Measurements from ENCODE around the gene TMEM244. TPM values are rescaled to one million over a fixed set of nuclear protein-coding genes. Genes with fewer than 3 reads are reported as not detected.

Gene TMEM244
- total and polyA plus RNA-seq, 4 donors = not detected

DNA sequence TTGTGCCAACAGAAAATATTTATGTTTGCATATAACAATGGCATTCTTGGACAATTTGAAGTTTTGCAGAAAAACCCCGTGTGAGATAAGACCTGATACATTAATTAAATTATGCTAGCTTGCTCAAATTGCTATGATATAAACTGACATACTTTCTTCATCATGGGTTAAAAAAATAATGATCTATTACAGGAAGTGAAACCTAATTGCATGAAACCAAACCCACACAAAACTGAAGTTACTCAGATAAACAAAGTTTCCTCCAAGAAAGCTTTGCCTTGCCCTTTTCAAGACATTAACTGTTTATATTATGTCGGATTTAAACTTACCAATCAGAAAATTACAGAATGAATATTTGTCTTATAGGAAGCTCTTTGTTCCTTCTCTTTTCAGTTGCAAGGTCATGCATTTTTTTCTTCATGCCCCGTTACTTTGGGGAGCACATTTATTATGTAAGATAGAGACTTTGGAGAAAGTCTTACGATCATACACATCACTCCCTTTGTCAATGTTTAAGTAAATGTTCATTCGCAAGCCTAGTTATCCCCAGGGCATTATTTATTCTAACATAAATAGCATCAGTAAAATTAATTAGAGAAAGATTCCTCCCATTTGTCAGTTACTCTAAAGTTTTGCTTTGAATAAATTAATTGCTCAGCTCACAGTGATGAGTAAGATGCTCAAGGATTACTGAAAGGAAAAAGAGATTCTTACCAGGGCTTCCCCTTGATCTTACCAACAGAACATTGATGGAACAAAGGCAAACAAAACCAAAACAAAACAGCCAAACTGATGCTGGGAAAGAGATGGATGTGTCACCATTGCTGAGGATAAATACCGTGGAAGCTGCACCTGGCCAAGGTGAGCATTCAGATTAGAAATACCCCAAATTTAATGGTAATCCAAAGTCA, 14.8 kb upstream of the TMEM244 start:
- ATAC-seq (ENCODE audit: low FRiP score) = no peak
- WGBS, 2 donors = 54 to 58% methylated on average over 6 of the region's 6 CpGs
- no peak for DNase-seq
- Histone ChIP-seq H3K27me3 (ENCODE audit: control insufficient read depth in 1 of 2, insufficient read depth in 2 of 2, low read length in 1 of 2) (no peaks in the 10 kb centered on the region), H3K4me1 (ENCODE audit: control insufficient read depth in 1 of 2, insufficient read depth in 2 of 2, low read length in 2 of 2) (no peaks in the 10 kb centered on the region), H3K9me3 (ENCODE audit: control insufficient read depth, low read length) (no peaks in the 10 kb centered on the region), H3K4me3 (ENCODE audit: low read length in 2 of 2) (no peak overlapping the region), H3K27ac (ENCODE audit: low read depth in 1 of 2, low read length in 2 of 2) (no peak overlapping the region), H3K36me3 (ENCODE audit: control insufficient read depth in 1 of 2, insufficient read depth in 2 of 2, low read length in 1 of 2) (no peaks in the 10 kb centered on the region)
- intact Hi-C loops (cut with DNase I) = no loop called here

DNA sequence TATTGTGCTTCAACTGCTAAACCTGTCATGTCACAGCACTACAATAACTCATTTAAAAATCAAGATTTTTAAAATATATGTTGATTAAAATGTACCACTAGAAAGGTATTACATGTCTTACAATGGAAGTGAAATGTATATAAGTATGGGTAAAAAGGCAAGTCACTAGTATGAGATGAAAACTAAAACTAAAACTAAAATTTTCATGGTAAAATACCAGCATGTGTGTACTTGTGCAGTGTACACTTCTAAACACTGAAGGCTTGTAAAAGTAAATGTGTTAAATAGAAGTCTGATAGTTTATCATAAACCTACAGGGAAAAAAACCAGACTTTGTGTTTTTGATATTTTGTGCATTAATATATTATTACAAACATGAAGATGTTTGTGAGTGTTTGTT, 13.7 kb upstream of the TMEM244 start:
- no peak overlapping the region for H3K27ac ChIP-seq (ENCODE audit: low read depth in 1 of 2, low read length in 2 of 2)
- ATAC-seq (ENCODE audit: low FRiP score) (no peak), DNase-seq (no peak)
- no peaks in the 10 kb centered on the region for H3K27me3 ChIP-seq (ENCODE audit: control insufficient read depth in 1 of 2, insufficient read depth in 2 of 2, low read length in 1 of 2)
- H3K4me3 ChIP-seq (ENCODE audit: low read length in 2 of 2) = no peak overlapping the region
- no peaks in the 10 kb centered on the region for H3K4me1 ChIP-seq (ENCODE audit: control insufficient read depth in 1 of 2, insufficient read depth in 2 of 2, low read length in 2 of 2)
- intact Hi-C loops (cut with DNase I) = no loop called here
- H3K9me3 ChIP-seq (ENCODE audit: control insufficient read depth, low read length) = no peaks in the 10 kb centered on the region
- H3K36me3 ChIP-seq (ENCODE audit: control insufficient read depth in 1 of 2, insufficient read depth in 2 of 2, low read length in 1 of 2) = no peaks in the 10 kb centered on the region

- WGBS, 2 donors = 41 to 60% methylated on average over 2 of the region's 2 CpGs
- ATAC-seq (ENCODE audit: low FRiP score) (no peak), DNase-seq (no peak)
- Histone ChIP-seq H3K9me3 (ENCODE audit: control insufficient read depth, low read length) (no peaks in the 10 kb centered on the region), H3K4me3 (ENCODE audit: low read length in 2 of 2) (no peak overlapping the region), H3K27me3 (ENCODE audit: control insufficient read depth in 1 of 2, insufficient read depth in 2 of 2, low read length in 1 of 2) (no peaks in the 10 kb centered on the region), H3K36me3 (ENCODE audit: control insufficient read depth in 1 of 2, insufficient read depth in 2 of 2, low read length in 1 of 2) (no peaks in the 10 kb centered on the region), H3K27ac (ENCODE audit: low read depth in 1 of 2, low read length in 2 of 2) (no peak overlapping the region), H3K4me1 (ENCODE audit: control insufficient read depth in 1 of 2, insufficient read depth in 2 of 2, low read length in 2 of 2) (no peaks in the 10 kb centered on the region)
- intact Hi-C loops (cut with DNase I) = no loop called here
Measured at GRCh38 chr6:129872586-129872985, 11.5 kb upstream of the TMEM244 start.

DNA sequence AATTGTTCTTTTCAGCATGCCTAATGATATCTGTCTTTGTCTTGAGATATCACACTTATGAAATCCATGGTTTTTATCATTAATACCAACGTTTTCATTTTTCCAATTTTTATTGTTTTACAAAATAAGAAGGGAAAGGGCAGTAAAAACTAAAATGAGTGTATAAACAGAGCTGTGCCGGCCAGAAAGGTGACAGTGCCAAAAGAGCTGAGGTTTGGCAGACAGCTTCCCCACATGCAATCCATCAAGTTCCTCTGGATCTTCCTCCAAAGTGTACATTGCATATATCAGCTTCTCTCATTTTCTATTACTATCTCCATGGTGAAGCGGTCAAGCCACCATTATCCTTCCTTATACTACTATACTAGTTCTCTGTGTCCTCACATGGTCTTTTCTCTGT, 10.1 kb upstream of the TMEM244 start:
- 33 to 40% methylated on average over 3 of the region's 3 CpGs for WGBS, 2 donors
- Histone ChIP-seq H3K27ac (ENCODE audit: low read depth in 1 of 2, low read length in 2 of 2) (no peak overlapping the region), H3K36me3 (ENCODE audit: control insufficient read depth in 1 of 2, insufficient read depth in 2 of 2, low read length in 1 of 2) (no peaks in the 10 kb centered on the region), H3K9me3 (ENCODE audit: control insufficient read depth, low read length) (no peaks in the 10 kb centered on the region), H3K4me3 (ENCODE audit: low read length in 2 of 2) (no peak overlapping the region), H3K27me3 (ENCODE audit: control insufficient read depth in 1 of 2, insufficient read depth in 2 of 2, low read length in 1 of 2) (no peaks in the 10 kb centered on the region), H3K4me1 (ENCODE audit: control insufficient read depth in 1 of 2, insufficient read depth in 2 of 2, low read length in 2 of 2) (no peaks in the 10 kb centered on the region)
- no peak for DNase-seq
- intact Hi-C loops (cut with DNase I) = no loop called here
- ATAC-seq (ENCODE audit: low FRiP score) = no peak

DNA sequence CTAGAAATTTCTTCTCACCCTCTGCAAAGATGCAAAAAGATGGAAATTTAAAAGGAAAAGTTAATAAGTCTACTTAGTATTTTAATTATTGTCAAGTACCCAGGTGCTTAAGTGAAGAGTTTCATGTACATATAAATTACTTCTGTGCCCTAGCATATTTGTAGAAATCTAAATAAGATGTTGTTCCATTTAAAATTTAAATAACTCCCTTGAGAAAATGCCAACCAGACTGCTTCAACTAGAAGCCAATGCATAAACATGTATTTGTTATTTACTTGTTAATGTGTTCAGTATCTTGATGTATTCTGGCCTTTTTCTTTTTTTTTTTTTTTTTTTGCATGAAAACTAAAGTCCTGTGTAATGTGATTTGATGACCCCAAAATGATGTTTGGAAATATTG, 6.3 kb upstream of the TMEM244 start:
- intact Hi-C loops (cut with DNase I) = no loop called here
- Histone ChIP-seq H3K9me3 (ENCODE audit: control insufficient read depth, low read length) (peaks cover 2% of the 10 kb centered on the region), H3K27me3 (ENCODE audit: control insufficient read depth in 1 of 2, insufficient read depth in 2 of 2, low read length in 1 of 2) (no peaks in the 10 kb centered on the region), H3K36me3 (ENCODE audit: control insufficient read depth in 1 of 2, insufficient read depth in 2 of 2, low read length in 1 of 2) (no peaks in the 10 kb centered on the region), H3K4me3 (ENCODE audit: low read length in 2 of 2) (no peak overlapping the region), H3K27ac (ENCODE audit: low read depth in 1 of 2, low read length in 2 of 2) (no peak overlapping the region), H3K4me1 (ENCODE audit: control insufficient read depth in 1 of 2, insufficient read depth in 2 of 2, low read length in 2 of 2) (no peaks in the 10 kb centered on the region)
- ATAC-seq (ENCODE audit: low FRiP score) = no peak
- DNase-seq = no peak

DNA sequence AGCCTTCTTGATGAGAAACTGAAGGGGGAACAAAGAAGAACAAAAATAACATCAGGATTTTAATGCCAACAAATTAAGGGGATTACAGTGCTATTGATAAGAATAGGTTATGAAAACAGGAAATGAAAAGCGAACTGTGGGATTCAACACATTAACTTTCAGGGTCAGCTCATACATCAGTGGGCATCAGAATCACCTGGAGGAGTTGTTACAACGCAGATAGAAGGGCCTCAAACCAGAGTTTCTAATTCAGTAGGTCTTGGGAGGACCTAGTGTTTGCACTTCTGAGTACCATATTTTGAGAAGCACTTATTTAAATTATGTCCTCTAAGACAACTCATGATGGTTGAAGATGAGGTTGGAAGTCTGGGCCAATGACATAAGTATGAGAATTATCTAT, 5.6 kb upstream of the TMEM244 start:
- 82 to 83% methylated on average over 2 of the region's 2 CpGs for WGBS, 2 donors
- DNase-seq (no peak), ATAC-seq (ENCODE audit: low FRiP score) (no peak)
- no peak overlapping the region for H3K4me3 ChIP-seq (ENCODE audit: low read length in 2 of 2)
- peaks cover 2% of the 10 kb centered on the region for H3K9me3 ChIP-seq (ENCODE audit: control insufficient read depth, low read length)
- H3K4me1 ChIP-seq (ENCODE audit: control insufficient read depth in 1 of 2, insufficient read depth in 2 of 2, low read length in 2 of 2) = no peaks in the 10 kb centered on the region
- no peaks in the 10 kb centered on the region for H3K36me3 ChIP-seq (ENCODE audit: control insufficient read depth in 1 of 2, insufficient read depth in 2 of 2, low read length in 1 of 2)
- intact Hi-C loops (cut with DNase I) = no loop called here
- H3K27ac ChIP-seq (ENCODE audit: low read depth in 1 of 2, low read length in 2 of 2) = no peak overlapping the region
- H3K27me3 ChIP-seq (ENCODE audit: control insufficient read depth in 1 of 2, insufficient read depth in 2 of 2, low read length in 1 of 2) = no peaks in the 10 kb centered on the region

GRCh38 chr6:129866256-129866655, 5.1 kb upstream of the TMEM244 start:
- 78 to 85% methylated on average over 1 of the region's 1 CpG for WGBS, 2 donors
- no peaks in the 10 kb centered on the region for H3K36me3 ChIP-seq (ENCODE audit: control insufficient read depth in 1 of 2, insufficient read depth in 2 of 2, low read length in 1 of 2)
- intact Hi-C loops (cut with DNase I) = no loop called here
- H3K4me3 ChIP-seq (ENCODE audit: low read length in 2 of 2) = no peak overlapping the region
- H3K9me3 ChIP-seq (ENCODE audit: control insufficient read depth, low read length) = peaks cover 2% of the 10 kb centered on the region
- DNase-seq (no peak), ATAC-seq (ENCODE audit: low FRiP score) (no peak)
- H3K27ac ChIP-seq (ENCODE audit: low read depth in 1 of 2, low read length in 2 of 2) = no peak overlapping the region
- H3K27me3 ChIP-seq (ENCODE audit: control insufficient read depth in 1 of 2, insufficient read depth in 2 of 2, low read length in 1 of 2) = no peaks in the 10 kb centered on the region
- H3K4me1 ChIP-seq (ENCODE audit: control insufficient read depth in 1 of 2, insufficient read depth in 2 of 2, low read length in 2 of 2) = no peaks in the 10 kb centered on the region

DNA sequence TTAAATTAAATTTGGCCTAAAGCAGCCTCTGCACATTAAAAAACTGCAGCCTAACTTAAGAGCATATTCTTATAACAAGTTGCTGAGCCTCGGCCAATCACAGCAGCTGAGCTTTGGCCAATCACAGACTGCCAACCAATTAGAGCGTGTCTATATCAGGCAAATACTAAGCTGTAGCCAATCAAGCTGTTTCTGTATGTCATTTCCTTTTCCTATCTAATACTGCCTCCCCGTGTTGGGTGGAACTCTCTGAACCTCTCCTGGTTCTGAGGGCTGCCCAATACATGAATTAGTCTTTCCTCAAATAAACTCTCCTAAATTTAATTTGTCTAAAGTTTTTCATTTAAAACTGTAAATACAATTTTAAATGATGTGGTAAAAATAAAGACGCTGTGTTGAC, 3.9 kb upstream of the TMEM244 start:
- Histone ChIP-seq H3K9me3 (ENCODE audit: control insufficient read depth, low read length) (peaks cover 2% of the 10 kb centered on the region), H3K27ac (ENCODE audit: low read depth in 1 of 2, low read length in 2 of 2) (no peak overlapping the region), H3K36me3 (ENCODE audit: control insufficient read depth in 1 of 2, insufficient read depth in 2 of 2, low read length in 1 of 2) (no peaks in the 10 kb centered on the region), H3K4me1 (ENCODE audit: control insufficient read depth in 1 of 2, insufficient read depth in 2 of 2, low read length in 2 of 2) (no peaks in the 10 kb centered on the region), H3K4me3 (ENCODE audit: low read length in 2 of 2) (no peak overlapping the region), H3K27me3 (ENCODE audit: control insufficient read depth in 1 of 2, insufficient read depth in 2 of 2, low read length in 1 of 2) (no peaks in the 10 kb centered on the region)
- intact Hi-C loops (cut with DNase I) = no loop called here
- ATAC-seq (ENCODE audit: low FRiP score) = no peak
- no peak for DNase-seq
- WGBS, 2 donors = 89 to 91% methylated on average over 4 of the region's 4 CpGs

- ATAC-seq (ENCODE audit: low FRiP score) = no peak
- Histone ChIP-seq H3K9me3 (ENCODE audit: control insufficient read depth, low read length) (peaks cover 2% of the 10 kb centered on the region), H3K27me3 (ENCODE audit: control insufficient read depth in 1 of 2, insufficient read depth in 2 of 2, low read length in 1 of 2) (no peaks in the 10 kb centered on the region), H3K36me3 (ENCODE audit: control insufficient read depth in 1 of 2, insufficient read depth in 2 of 2, low read length in 1 of 2) (no peaks in the 10 kb centered on the region), H3K27ac (ENCODE audit: low read depth in 1 of 2, low read length in 2 of 2) (no peak overlapping the region), H3K4me3 (ENCODE audit: low read length in 2 of 2) (no peak overlapping the region), H3K4me1 (ENCODE audit: control insufficient read depth in 1 of 2, insufficient read depth in 2 of 2, low read length in 2 of 2) (no peaks in the 10 kb centered on the region)
- no peak for DNase-seq
- WGBS, 2 donors = 95 to 97% methylated on average over 6 of the region's 6 CpGs
- intact Hi-C loops (cut with DNase I) = no loop called here
Measured at GRCh38 chr6:129863664-129864063, 2.5 kb upstream of the TMEM244 start.

Data from aorta (tissue), 5 donors.